GM18861 (cell line): ENCODE data around the gene DNAJC5.

Experiments used
- ATAC-seq: cut with Tn5 transposase; IDR thresholded peaks from one replicate; pipeline ENCODE4 v1.9.1; 2021; ENCODE audit not compliant: unreplicated experiment

Gene DNAJC5

DNA sequence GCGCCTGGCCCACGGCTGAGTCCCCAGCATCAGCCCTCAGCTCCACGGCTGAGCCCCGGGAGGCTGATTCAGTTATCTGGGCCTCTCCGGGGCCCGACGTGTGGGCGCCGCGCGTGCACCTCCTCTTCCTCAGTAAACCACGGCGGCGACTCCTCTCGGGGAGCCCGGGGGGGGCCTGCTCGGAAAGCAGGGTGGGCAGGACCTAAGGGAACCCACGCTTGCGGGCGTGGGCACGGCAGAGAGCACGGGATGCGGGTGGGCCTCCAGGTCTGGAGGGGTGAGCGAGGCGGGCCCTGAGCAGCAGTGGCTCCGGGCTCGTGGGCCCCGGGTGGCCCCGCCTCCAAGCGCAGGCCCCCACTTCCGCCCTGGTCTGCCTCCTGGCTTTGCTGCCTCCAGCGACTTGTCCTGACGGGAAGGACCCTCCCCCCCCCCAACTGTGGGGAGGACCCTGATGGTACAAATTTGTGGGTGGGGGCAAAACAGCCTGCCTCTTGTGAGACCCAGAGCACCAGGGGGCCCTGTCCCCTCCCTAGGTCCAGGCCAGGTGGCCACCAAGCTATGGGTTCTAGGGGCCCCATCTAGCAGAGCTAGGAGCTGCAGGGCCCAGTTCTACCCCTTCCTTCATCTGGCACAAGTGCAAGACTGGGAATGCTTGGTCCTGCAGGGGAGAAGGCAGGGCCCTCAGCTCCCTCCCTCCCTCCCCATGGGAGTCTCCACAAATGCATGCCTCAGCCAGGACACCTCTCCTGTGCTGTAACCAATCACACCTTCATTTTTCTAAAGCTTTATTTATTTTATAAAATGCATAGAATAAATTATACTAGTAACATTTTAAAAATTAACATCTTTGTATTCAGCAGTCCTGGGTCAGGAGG lies 44.4 kb downstream of the DNAJC5 start:
- ATAC-seq: no peak

DNA sequence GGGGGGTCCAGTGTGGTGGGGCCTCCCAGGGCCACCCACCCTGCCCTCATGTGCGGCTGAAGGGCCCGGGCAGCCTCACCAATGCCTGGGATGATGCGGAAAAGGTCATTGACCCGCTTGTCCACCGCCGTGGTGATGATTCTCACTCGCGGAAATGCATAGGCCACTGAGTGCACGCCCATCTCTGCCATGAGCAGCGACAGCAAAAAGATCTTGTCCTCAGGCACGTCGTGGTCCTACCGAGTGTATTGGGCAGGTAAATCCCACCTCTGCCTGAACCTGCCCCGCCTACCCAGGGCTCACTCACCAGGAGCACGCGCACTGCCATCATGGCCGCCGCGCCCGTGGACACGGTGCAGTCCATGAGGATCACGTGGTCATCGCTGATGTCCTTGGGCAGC lies 45.1 kb downstream of the DNAJC5 start:
- no peak for ATAC-seq

DNA sequence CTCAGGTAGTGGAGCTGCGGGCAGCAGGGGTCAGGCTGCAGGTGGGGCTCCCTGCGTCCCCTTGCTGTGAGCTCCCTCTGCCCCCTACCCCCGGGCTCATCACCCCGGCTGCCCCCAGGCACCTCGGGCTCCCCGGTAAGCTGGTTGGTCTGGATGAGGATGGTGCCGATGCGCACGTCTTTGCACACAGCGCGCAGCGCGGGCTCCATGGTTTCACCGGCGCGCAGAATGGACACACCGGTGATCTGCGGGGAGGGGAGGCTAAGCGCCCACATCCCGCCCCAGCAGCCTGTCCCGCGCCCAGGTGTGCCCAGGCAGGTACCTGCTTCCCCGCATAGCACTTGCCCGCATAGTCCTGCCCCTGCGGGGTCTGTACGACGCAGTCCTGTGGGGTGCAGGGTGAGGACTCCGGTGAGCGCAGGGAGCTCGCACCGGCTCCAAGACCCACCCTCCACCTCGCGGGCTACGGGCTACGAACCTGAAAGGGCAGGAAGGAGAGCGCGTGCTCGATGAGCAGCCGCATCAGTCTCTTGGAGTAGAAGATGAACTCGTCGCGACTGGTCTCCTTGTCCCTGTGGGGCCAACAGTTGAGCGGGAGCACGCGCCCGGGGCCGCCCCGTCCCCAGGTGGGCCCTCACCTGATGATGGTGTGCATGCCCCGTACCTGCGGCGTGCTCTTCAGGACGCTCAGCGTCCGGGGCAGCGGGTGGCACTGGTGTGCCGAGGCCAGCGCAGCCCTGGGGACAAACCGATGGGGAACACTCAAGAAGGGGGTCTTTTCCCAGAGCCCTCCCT lies 45.7 kb downstream of the DNAJC5 start:
- ATAC-seq: no peak

DNA sequence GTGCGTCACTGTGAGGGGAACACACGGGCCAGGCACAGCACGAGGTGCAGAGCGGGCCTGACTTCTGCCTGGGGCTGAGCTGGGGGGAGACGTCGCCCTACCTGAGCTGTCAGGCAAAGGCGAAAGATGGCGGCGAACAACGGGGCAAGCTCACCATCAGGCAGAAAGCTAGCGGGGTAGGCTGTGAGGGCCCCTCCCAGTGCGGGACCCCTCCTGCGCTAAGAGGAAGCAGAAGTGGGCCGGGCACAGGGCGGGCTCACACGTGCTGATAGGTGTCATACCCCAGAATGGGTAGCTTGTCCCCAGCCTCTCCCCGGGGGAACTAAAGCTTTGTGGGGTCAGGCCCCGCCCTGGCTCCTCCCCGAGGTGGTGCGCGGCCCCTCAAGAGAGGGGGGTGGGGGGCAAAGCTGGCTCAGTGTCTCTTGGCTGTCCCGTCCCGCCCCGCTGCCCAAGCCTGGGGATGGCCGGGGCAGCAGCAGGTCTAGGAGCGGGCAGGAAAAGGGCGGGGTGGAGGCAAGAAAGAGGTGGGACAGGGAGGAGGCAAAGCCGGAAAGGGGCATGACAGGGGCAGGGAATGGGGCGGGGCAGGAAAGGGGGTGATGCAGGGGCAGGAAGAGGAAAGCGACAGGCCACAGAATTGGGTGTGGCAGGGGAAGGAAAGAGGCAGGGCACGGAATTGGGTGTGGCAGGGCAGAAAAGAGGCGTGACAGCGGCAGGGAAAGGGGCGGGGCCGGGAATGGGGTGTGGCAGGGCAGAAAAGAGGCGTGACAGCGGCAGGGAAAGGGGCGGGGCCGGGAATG lies 46.6 kb downstream of the DNAJC5 start:
- ATAC-seq: no peak

DNA sequence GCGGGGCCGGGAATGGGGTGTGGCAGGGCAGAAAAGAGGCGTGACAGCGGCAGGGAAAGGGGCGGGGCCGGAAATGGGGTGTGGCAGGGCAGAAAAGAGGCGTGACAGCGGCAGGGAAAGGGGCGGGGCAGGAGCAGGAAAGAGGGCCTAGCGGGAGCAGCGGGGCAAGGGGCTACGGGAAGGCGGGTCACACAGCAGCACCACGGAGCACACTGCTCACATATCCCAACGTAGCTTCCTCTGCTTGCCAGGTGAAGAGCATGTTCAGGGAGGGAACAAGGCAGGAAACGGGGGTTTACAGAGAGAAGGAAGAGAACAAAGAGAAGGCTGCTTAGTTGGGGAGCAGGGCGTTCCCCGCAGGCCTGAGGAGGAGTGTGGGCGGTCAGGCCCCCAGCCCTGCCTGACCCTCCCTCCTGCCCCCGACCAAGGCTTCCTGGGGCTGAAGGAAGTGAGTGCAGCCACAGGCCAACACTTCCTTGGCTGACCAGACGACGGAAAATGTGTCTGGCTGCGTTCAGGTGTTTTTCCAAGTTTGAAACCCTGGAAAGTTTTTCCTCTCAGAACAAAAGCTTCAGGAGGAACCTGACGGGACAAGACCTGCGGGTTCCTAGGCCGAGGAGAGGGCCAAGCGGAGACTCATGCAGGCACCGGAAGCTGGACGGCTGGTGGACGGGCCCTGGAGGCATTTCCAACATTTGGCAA lies 47.5 kb downstream of the DNAJC5 start:
- no peak for ATAC-seq

DNA sequence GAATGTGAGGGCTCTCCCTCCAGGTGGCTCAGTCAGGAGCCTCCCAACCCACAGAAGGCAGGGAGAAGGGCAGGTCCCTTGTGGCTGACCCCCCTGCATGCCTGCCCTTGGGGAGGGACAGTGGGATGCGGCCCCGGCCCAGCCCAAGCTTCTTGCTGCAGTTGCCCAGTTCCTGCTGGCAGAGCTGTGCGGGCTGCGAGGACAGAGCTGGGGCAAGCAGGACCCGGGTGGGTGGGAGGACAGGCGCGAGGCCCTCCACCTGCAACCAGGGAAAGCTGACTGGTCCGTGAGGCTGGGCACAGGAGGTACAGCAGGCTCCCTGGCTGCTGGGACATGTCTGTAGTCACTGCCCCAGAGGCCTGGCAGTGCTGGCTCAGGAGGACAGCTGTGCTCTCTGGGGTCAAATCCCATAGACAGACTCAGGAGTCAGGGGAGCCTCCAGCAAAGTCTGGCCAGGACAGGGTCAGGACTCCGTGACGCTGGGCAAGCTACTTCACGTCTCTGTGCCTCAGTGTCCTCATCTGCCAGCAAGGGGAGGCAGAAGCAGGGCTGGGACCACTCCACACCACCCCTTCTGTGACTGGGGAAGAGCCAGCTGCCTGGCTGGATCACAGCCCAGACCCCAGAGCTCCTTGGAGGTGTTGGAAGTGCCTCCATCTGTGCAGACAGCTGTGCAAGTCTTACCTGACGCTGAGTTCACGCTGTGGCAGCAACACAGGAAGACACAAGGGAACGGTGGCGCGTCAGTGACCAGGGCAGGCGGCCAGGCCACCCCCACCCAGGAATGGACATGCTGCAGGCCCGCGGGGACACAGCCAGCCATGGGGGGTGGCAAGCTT lies 48.3 kb downstream of the DNAJC5 start:
- no peak for ATAC-seq

DNA sequence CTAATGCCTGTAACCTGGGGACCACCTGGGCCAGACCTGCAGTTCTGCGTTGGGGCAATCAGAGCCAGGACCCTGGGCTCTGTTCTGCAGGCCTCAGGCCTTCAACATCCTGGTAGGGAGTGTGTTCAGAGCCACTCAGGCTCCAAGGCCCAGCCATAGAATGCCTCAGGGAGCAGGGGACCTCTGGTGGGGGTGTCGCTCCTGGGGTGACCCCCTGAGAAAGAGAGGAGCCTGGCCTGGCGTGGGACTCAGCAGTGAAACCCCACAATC lies 48.8 kb downstream of the DNAJC5 start:
- no peak for ATAC-seq

DNA sequence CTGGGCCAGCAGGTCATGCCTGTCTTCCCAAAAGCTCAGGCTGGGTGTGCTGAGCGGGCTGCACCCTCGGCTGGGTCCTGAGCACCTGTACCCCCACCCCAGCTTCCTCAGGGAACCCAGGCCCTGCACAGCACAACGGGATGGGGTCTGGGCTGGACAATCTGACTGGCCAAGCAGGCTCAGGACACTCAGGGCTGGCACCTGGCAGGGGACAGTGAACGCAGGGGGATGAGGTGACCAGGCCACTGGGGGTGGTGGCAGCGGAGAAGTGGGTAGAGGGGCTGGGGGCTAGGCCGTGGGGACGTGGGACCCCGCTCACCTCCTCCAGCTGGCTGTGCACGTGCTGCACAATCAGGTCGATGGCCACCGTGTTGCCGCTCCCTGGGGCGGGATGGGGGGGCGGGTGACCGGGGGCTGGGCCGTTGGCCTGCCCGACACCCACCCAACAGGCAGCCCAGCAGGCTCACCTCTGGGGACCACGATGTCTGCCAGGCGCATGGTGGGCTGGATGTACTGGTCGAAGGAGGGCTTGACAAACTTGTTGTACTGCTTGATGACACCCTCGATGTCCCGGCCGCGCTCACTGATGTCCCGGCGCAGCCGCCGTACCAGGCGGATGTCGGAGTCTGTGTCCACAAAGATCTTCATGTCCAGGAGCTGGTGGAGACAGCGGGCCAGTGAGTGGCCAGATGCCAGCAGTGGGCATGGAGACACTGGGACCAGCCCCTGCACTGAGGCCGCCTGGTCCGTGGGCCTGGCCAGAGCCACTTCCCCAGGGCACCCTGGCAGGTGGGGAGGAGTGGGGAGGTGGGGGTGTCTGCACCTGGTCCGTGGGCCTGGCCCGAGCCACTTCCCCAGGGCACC lies 49.4 kb downstream of the DNAJC5 start:
- no peak for ATAC-seq

- ATAC-seq: no peak
Measured at GRCh38 chr20:63945031-63945658, 50.2 kb downstream of the DNAJC5 start.

DNA sequence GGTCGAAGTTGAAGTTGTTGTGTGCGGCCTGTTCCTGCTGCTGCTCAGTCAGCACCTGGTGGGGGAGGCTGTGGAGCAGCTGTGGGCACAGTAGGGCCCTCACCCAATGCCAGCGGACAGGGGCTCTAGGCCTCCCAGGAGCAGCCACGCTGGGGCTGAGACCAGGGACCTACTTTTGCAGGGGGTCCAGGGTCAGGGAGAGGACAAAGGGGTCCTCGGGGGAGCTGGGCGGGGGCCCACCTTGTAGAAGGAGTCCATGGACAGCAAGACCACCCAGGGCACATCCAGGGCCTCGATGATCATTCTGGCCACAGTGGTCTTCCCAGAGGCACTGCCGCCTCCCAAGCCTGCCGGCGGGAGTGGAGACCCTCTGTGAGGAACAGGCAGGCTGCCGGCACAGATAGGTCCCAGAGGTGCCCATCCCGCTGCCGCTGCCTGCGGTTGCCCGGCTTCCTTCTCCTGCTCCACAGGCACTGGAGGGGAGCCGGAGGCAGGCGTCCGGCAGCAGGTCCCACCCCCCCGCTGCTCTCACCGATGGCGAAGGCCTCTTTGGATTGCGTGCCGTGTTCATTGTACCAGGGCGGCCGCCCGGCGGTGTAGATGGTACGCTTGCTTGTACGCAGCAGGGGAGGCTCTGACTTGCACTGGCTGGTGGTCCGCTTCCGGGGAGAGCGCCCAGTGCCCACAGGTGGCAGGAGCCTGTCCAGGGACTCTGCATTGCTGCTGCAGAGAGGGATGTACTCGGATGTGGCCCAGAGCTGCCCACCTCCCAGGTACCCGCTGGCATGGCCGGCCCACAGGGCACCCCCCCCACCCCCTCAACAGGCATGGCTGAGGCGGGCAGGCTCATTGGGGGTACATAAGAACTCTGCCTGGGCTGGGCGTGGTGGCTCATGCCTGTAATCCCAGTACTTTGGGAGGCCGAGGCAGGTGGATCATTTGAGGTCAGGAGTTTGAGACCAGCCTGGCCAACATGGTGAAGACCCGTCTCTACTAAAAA lies 51.3 kb downstream of the DNAJC5 start:
- no peak for ATAC-seq

- ATAC-seq: no peak
Measured at GRCh38 chr20:63946986-63947637, 52.2 kb downstream of the DNAJC5 start.

DNA sequence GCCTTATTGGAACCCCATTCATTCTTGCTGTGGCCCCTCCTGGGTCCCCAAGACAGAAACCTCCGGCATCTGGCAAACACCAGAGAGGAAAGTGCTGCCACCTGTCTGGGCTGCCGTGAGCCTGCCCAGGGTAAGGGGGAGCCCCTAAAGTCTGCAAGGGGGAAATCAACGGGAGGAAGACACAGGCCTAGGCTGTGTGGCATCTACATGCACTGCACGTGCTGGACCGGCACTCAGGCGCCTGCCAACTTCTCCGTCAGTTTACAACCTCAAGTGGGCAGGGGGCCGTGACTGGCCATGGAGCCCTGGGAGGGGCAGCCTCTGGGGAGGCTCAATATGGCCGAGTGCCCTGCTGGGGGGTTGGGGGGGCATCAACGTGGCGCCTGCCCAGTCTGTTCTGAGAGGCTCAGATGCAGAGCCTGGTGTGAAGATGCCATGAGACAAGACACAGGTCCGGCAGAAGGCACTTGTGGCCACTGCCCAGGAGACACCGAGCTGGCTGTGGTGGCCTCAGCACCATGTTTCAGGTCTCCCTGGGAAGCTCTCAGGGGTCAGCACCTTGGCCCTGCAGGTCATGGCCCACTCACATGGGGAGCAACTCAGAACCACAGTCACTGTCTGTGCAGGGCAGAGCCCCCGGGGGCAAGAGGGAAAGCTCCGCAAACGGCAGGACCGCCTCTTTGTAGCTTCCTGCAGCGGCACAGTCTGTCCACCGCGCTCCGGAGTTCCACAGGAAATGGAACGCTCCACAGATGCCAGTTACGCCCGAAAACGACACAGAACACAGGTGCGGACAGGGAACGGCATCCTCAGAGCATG lies 52.9 kb downstream of the DNAJC5 start:
- no peak for ATAC-seq

GRCh38 chr20:63950701-63951397 lies 55.9 kb downstream of the DNAJC5 start:
- no peak for ATAC-seq

DNA sequence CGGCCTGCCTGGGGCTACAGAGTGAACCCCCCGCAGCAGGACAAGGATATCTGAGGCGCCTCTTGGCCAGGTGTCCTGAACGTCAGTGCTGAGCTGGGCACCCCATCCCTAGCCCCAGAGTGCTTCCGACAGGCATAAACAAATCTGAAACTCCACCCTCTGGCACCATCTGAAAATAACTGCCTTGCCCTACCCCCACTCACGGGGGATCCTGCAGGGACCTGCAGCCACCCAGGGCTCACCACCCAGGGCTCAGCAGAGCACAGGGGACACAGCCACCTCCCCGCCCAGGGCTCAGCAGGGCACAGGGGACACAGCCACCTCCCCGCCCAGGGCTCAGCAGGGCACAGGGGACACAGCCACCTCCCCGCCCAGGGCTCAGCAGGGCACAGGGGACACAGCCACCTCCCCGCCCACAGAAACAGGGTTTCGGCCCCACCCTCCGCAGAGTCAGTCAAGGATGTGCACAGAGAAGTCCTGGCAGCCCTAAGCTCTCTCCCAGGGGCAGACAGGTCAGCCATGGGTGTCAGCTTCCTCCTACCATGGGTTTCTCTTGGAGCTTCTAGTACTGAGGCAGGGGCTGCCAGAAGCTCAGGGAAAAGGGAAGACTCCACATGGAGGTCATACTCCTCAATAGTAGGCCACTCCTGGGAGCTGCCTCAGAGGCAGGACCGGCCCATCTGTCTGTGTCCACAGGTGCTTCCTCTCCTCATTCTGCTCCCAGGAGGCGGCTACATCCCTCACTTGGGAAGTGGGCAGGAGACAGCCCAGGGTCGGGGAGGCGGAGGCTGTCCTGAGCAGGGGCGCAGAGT lies 56.7 kb downstream of the DNAJC5 start:
- no peak for ATAC-seq

GRCh38 chr20:63952210-63952535 lies 57.2 kb downstream of the DNAJC5 start:
- ATAC-seq: no peak
